Activated CD8-positive, alpha-beta memory T cell treated with anti-CD3 and anti-CD28 coated beads, Interleukin-2, amount 10 ng/mL, durations not matched to agents 7 days and 5 days (primary cell): Measurements from ENCODE around the gene DPEP2. TPM values are rescaled to one million over a fixed set of nuclear protein-coding genes. Genes with fewer than 3 reads are reported as not detected.
"Not testable (repeated sequence)": the region's sequence is repeated elsewhere in the genome, so short reads cannot be mapped to it uniquely, and the experiment has no call there.

ENCODE experiments used
- ATAC-seq: fragments of 150-1000 bp; cut with Tn5 transposase; one replicate; pipeline ENCODE4 v1.10.0; 2021; ENCODE audit warnings: moderate library complexity
- CTCF ChIA-PET: fragments of 350-600 bp; sonication (Branson Sonifier 250); formaldehyde crosslinking; loops from one replicate; lab custom pipeline; 2021; ENCODE audit warnings: antibody characterized with exemption; lab: Charles Lee
- DNase-seq: peaks from one replicate; pipeline ENCODE4 v3.0.0-alpha.2; 2020
- H3K27ac Mint-ChIP-seq: one replicate; pipeline ENCODE4 v1.8.0; 2021; ENCODE audit warnings: mild to moderate bottlenecking, mixed read lengths
- H3K27me3 Mint-ChIP-seq: one replicate; pipeline ENCODE4 v1.8.0; 2021; ENCODE audit warnings: mixed read lengths
- H3K36me3 Mint-ChIP-seq: one replicate; pipeline ENCODE4 v1.8.0; 2021; ENCODE audit warnings: mild to moderate bottlenecking, mixed read lengths
- H3K4me1 Mint-ChIP-seq: one replicate; pipeline ENCODE4 v1.8.0; 2021; ENCODE audit warnings: mixed read lengths
- H3K4me3 Mint-ChIP-seq: one replicate; pipeline ENCODE4 v1.8.0; 2021; ENCODE audit warnings: mild to moderate bottlenecking, moderate library complexity, mixed read lengths
- H3K9me3 Mint-ChIP-seq: one replicate; pipeline ENCODE4 v1.8.0; 2022; ENCODE audit warnings: low read depth, mixed read lengths
- total RNA-seq, 2 experiments: library from RNA; stranded (reverse); gene quantifications; one replicate each; pipeline ENCODE4 v1.2.3, GENCODE V29; 2021

DPEP2 gene
- total RNA-seq, 2 experiments from 2014 or later = 4.5 to 4.7 TPM

- Mint-ChIP-seq H3K4me1 (peaks cover 38% of the 10 kb centered on the region), H3K4me3 (peak overlapping the region; percentile 59), H3K27ac (peak overlapping the region; percentile 81), H3K9me3 (no peaks in the 10 kb centered on the region), H3K27me3 (no peaks in the 10 kb centered on the region), H3K36me3 (peaks cover 4% of the 10 kb centered on the region)
- CTCF ChIA-PET = interaction anchor here (0.7 to 1.7 kb wide), 4 partner anchors 9 to 59 kb away, joined by 3 to 8 read pairs (median 6); no protein-coding TSS in a partner anchor
- ATAC-seq = no peak
- DNase-seq = no peak
Observed at GRCh38 chr16:67999985-68000384, 701 bp upstream of the DPEP2 start.

GRCh38 chr16:67998231-67998778 is 979 bp downstream of the DPEP2 start:
- H3K4me3 Mint-ChIP-seq, ATAC-seq, H3K9me3 Mint-ChIP-seq, DNase-seq, H3K36me3 Mint-ChIP-seq, H3K27me3 Mint-ChIP-seq: not testable (repeated sequence)
- CTCF ChIA-PET = interaction anchor here (1.2 kb wide), 1 partner anchor 28 kb away, joined by 3 read pairs; no protein-coding TSS in a partner anchor
- Mint-ChIP-seq H3K4me1 (peaks cover 50% of the 10 kb centered on the region), H3K27ac (peak overlapping the region; percentile 81)

- H3K36me3 Mint-ChIP-seq = peaks cover 4% of the 10 kb centered on the region
- CTCF ChIA-PET = interaction anchor here (0.7 to 4.7 kb wide), 6 partner anchors 10 to 68 kb away, joined by 3 to 18 read pairs (median 4); no protein-coding TSS in a partner anchor
- no peaks in the 10 kb centered on the region for H3K27me3 Mint-ChIP-seq
- H3K9me3 Mint-ChIP-seq = no peaks in the 10 kb centered on the region
- no peak for DNase-seq
- H3K4me1 Mint-ChIP-seq = peaks cover 60% of the 10 kb centered on the region
- no peak overlapping the region for H3K4me3 Mint-ChIP-seq
- ATAC-seq = no peak
- no peak overlapping the region for H3K27ac Mint-ChIP-seq
Observed at GRCh38 chr16:67996666-67997065, 2.6 kb downstream of the DPEP2 start.

GRCh38 chr16:67995423-67995822 is 3.9 kb downstream of the DPEP2 start:
- H3K4me3 Mint-ChIP-seq = no peak overlapping the region
- peaks cover 54% of the 10 kb centered on the region for H3K4me1 Mint-ChIP-seq
- no peaks in the 10 kb centered on the region for H3K9me3 Mint-ChIP-seq
- H3K36me3 Mint-ChIP-seq = peaks cover 4% of the 10 kb centered on the region
- DNase-seq = peak; percentile 43
- no peaks in the 10 kb centered on the region for H3K27me3 Mint-ChIP-seq
- CTCF ChIA-PET = interaction anchor here (1.0 to 4.7 kb wide), 5 partner anchors 11 to 233 kb away, joined by 4 to 18 read pairs (median 5); no protein-coding TSS in a partner anchor
- no peak for ATAC-seq
- peak overlapping the region; percentile 75 for H3K27ac Mint-ChIP-seq

GRCh38 chr16:67994040-67994408 is 5.3 kb downstream of the DPEP2 start:
- CTCF ChIA-PET = interaction anchor here (0.8 to 4.7 kb wide), 13 partner anchors 9 to 93 kb away, joined by 3 to 18 read pairs (median 5); no protein-coding TSS in a partner anchor

GRCh38 chr16:67993207-67994039 is 5.9 kb downstream of the DPEP2 start:
- Mint-ChIP-seq H3K4me3 (peak overlapping the region; percentile 63), H3K4me1 (peaks cover 34% of the 10 kb centered on the region), H3K9me3 (no peaks in the 10 kb centered on the region), H3K36me3 (peaks cover 4% of the 10 kb centered on the region), H3K27ac (peak overlapping the region; percentile 96), H3K27me3 (no peaks in the 10 kb centered on the region)
- DNase-seq (peak; percentile 88), ATAC-seq (peak; percentile 91)
- CTCF ChIA-PET = interaction anchor here (0.8 to 4.7 kb wide), 14 partner anchors 8 to 94 kb away, joined by 3 to 18 read pairs (median 5); no protein-coding TSS in a partner anchor

More at GRCh38 chr16:67994040-67994408, 5.3 kb downstream of the DPEP2 start:
- H3K27me3 Mint-ChIP-seq, H3K9me3 Mint-ChIP-seq, H3K36me3 Mint-ChIP-seq: not testable (repeated sequence)
- ATAC-seq = peak; percentile 12
- Mint-ChIP-seq H3K4me1 (peaks cover 40% of the 10 kb centered on the region), H3K27ac (peak overlapping the region; percentile 96), H3K4me3 (peak overlapping the region; percentile 63)
- peak; percentile 52 for DNase-seq

GRCh38 chr16:67992661-67993206 is 6.5 kb downstream of the DPEP2 start:
- CTCF ChIA-PET = interaction anchor here (0.6 to 2.4 kb wide), 7 partner anchors 11 to 72 kb away, joined by 3 to 22 read pairs (median 4); no protein-coding TSS in a partner anchor
- DNase-seq (peak; percentile 40), ATAC-seq (no peak)
- peaks cover 3% of the 10 kb centered on the region for H3K36me3 Mint-ChIP-seq
- H3K4me3 Mint-ChIP-seq = no peak overlapping the region
- H3K9me3 Mint-ChIP-seq = no peaks in the 10 kb centered on the region
- peaks cover 37% of the 10 kb centered on the region for H3K4me1 Mint-ChIP-seq
- H3K27ac Mint-ChIP-seq = peak overlapping the region; percentile 63
- H3K27me3 Mint-ChIP-seq = no peaks in the 10 kb centered on the region

- H3K4me1 Mint-ChIP-seq = peaks cover 28% of the 10 kb centered on the region
- CTCF ChIA-PET = interaction anchor here (1.4 kb wide), 1 partner anchor 51 kb away, joined by 5 read pairs; no protein-coding TSS in a partner anchor
- H3K36me3 Mint-ChIP-seq = no peaks in the 10 kb centered on the region
- ATAC-seq (no peak), DNase-seq (no peak)
- H3K27me3 Mint-ChIP-seq = no peaks in the 10 kb centered on the region
- H3K4me3 Mint-ChIP-seq = no peak overlapping the region
- no peak overlapping the region for H3K27ac Mint-ChIP-seq
- no peaks in the 10 kb centered on the region for H3K9me3 Mint-ChIP-seq
Observed at GRCh38 chr16:67990018-67990386, 9.3 kb downstream of the DPEP2 start.

GRCh38 chr16:67989322-67990017 is 9.8 kb downstream of the DPEP2 start:
- Mint-ChIP-seq H3K27me3 (no peaks in the 10 kb centered on the region), H3K9me3 (no peaks in the 10 kb centered on the region), H3K4me3 (no peak overlapping the region), H3K27ac (no peak overlapping the region), H3K36me3 (no peaks in the 10 kb centered on the region), H3K4me1 (peaks cover 28% of the 10 kb centered on the region)
- ATAC-seq = no peak
- DNase-seq = peak; percentile 39
- CTCF ChIA-PET = interaction anchor here (1.1 to 1.4 kb wide), 2 partner anchors 51 to 67 kb away, joined by 3 to 5 read pairs; no protein-coding TSS in a partner anchor

GRCh38 chr16:67988675-67989074 is 10.6 kb downstream of the DPEP2 start:
- DNase-seq (no peak), ATAC-seq (no peak)
- CTCF ChIA-PET = interaction anchor here (0.7 to 1.4 kb wide), 3 partner anchors 52 to 340 kb away, joined by 3 to 5 read pairs (median 3); no protein-coding TSS in a partner anchor
- peaks cover 30% of the 10 kb centered on the region for H3K4me1 Mint-ChIP-seq
- H3K27me3 Mint-ChIP-seq = no peaks in the 10 kb centered on the region
- no peaks in the 10 kb centered on the region for H3K9me3 Mint-ChIP-seq
- no peak overlapping the region for H3K27ac Mint-ChIP-seq
- H3K36me3 Mint-ChIP-seq = no peaks in the 10 kb centered on the region
- H3K4me3 Mint-ChIP-seq = no peak overlapping the region

- Mint-ChIP-seq H3K4me3 (no peak overlapping the region), H3K27ac (no peak overlapping the region), H3K36me3 (no peaks in the 10 kb centered on the region), H3K4me1 (peaks cover 29% of the 10 kb centered on the region), H3K9me3 (no peaks in the 10 kb centered on the region), H3K27me3 (no peaks in the 10 kb centered on the region)
- CTCF ChIA-PET = interaction anchor here (0.7 to 3.8 kb wide), 5 partner anchors 18 to 466 kb away, joined by 3 to 17 read pairs (median 3); no protein-coding TSS in a partner anchor
- ATAC-seq (no peak), DNase-seq (no peak)
Observed at GRCh38 chr16:67987460-67988160, 11.7 kb downstream of the DPEP2 start.

GRCh38 chr16:67986949-67987348 is 12.3 kb downstream of the DPEP2 start:
- no peak for ATAC-seq
- H3K4me3 Mint-ChIP-seq = no peak overlapping the region
- peaks cover 25% of the 10 kb centered on the region for H3K4me1 Mint-ChIP-seq
- DNase-seq = no peak
- no peaks in the 10 kb centered on the region for H3K36me3 Mint-ChIP-seq
- H3K27me3 Mint-ChIP-seq = no peaks in the 10 kb centered on the region
- no peaks in the 10 kb centered on the region for H3K9me3 Mint-ChIP-seq
- no peak overlapping the region for H3K27ac Mint-ChIP-seq
- CTCF ChIA-PET = interaction anchor here (0.9 to 3.8 kb wide), 5 partner anchors 19 to 466 kb away, joined by 3 to 17 read pairs (median 3); no protein-coding TSS in a partner anchor
